Fibroblast of villous mesenchyme (primary cell): ENCODE measurements around the gene TOP2B. TPM values are rescaled to one million over a fixed set of nuclear protein-coding genes. Genes with fewer than 3 reads are reported as not detected.

ENCODE experiments used
- DNase-seq: peaks from one replicate; pipeline ENCODE4 v3.0.0-alpha.2; 2010; ENCODE audit warnings: low read depth
- H3K4me3 ChIP-seq: 2 replicates; pipeline ENCODE4 v1.5.1; 2011; ENCODE audit warnings: low read depth, mild to moderate bottlenecking, low read length
- total RNA-seq: library from RNA; depleted of rRNA; stranded (reverse); fragments of >200 nt; gene quantifications from 2 replicates; pipeline ENCODE4 v1.2.3, GENCODE V29; 2012
- TF ChIP-seq, protein P1 (sequence below): IDR thresholded peaks from 2 replicates; pipeline ENCODE4 v1.5.1; 2012; ENCODE audit warnings: low read depth, mild to moderate bottlenecking, low read length; ENCODE audit not compliant: insufficient read depth

The TOP2B gene, protein sequence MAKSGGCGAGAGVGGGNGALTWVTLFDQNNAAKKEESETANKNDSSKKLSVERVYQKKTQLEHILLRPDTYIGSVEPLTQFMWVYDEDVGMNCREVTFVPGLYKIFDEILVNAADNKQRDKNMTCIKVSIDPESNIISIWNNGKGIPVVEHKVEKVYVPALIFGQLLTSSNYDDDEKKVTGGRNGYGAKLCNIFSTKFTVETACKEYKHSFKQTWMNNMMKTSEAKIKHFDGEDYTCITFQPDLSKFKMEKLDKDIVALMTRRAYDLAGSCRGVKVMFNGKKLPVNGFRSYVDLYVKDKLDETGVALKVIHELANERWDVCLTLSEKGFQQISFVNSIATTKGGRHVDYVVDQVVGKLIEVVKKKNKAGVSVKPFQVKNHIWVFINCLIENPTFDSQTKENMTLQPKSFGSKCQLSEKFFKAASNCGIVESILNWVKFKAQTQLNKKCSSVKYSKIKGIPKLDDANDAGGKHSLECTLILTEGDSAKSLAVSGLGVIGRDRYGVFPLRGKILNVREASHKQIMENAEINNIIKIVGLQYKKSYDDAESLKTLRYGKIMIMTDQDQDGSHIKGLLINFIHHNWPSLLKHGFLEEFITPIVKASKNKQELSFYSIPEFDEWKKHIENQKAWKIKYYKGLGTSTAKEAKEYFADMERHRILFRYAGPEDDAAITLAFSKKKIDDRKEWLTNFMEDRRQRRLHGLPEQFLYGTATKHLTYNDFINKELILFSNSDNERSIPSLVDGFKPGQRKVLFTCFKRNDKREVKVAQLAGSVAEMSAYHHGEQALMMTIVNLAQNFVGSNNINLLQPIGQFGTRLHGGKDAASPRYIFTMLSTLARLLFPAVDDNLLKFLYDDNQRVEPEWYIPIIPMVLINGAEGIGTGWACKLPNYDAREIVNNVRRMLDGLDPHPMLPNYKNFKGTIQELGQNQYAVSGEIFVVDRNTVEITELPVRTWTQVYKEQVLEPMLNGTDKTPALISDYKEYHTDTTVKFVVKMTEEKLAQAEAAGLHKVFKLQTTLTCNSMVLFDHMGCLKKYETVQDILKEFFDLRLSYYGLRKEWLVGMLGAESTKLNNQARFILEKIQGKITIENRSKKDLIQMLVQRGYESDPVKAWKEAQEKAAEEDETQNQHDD (N-terminal part only)
- 86.7 and 88.5 TPM in 2 replicates for total RNA-seq

GRCh38 chr3:25664812-25665314 lies at the start of gene TOP2B:
TSS of gene TOP2B (minus strand) at chr3:25664907. CDS start at chr3:25664297, 610 bp downstream.
- peak within 1 kb of the TSS; percentile 80 for H3K4me3 ChIP-seq
- DNase-seq = peak; percentile 97
- TF ChIP-seq, protein P1, sequence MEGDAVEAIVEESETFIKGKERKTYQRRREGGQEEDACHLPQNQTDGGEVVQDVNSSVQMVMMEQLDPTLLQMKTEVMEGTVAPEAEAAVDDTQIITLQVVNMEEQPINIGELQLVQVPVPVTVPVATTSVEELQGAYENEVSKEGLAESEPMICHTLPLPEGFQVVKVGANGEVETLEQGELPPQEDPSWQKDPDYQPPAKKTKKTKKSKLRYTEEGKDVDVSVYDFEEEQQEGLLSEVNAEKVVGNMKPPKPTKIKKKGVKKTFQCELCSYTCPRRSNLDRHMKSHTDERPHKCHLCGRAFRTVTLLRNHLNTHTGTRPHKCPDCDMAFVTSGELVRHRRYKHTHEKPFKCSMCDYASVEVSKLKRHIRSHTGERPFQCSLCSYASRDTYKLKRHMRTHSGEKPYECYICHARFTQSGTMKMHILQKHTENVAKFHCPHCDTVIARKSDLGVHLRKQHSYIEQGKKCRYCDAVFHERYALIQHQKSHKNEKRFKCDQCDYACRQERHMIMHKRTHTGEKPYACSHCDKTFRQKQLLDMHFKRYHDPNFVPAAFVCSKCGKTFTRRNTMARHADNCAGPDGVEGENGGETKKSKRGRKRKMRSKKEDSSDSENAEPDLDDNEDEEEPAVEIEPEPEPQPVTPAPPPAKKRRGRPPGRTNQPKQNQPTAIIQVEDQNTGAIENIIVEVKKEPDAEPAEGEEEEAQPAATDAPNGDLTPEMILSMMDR = no peak

DNA sequence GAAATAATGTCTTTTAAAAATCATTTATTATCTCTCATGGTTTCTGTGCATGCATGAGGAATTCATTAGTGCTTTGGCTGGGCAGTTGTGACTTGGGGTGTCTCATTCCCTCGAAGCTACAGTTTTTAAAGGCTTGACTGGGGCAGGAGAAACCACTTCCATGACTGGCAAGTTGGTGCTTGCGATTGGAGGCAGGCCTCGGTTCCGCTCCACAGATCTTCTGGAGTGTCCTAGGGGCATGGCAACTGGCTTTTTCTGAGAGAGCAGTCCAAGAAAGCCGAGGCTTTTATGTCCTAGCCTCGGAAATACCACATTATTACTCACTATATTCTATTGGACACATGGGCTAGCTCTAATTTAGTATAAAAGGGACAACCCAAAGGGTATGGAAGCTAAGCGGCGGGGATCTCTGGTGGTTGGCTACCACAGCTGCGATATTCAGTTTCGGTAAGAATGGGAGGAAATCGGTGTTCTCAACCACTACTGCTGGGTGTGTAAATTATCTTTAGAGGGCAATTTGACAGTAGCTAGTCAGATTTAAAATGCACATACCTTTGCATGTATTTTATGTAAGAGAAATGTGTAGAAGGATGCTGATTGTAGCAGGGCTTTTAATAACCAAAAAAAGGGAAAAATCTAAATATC lies 48.8 kb upstream of the TOP2B start:
- no peak for DNase-seq
- H3K4me3 ChIP-seq = no peak overlapping the region
- TF ChIP-seq, protein P1 = no peak

GRCh38 chr3:25711090-25711489 lies 46.4 kb upstream of the TOP2B start:
- no peak overlapping the region for H3K4me3 ChIP-seq
- TF ChIP-seq, protein P1 = no peak
- no peak for DNase-seq

GRCh38 chr3:25708036-25708435 lies 43.3 kb upstream of the TOP2B start:
- no peak overlapping the region for H3K4me3 ChIP-seq
- no peak for DNase-seq
- TF ChIP-seq, protein P1 = no peak

DNA sequence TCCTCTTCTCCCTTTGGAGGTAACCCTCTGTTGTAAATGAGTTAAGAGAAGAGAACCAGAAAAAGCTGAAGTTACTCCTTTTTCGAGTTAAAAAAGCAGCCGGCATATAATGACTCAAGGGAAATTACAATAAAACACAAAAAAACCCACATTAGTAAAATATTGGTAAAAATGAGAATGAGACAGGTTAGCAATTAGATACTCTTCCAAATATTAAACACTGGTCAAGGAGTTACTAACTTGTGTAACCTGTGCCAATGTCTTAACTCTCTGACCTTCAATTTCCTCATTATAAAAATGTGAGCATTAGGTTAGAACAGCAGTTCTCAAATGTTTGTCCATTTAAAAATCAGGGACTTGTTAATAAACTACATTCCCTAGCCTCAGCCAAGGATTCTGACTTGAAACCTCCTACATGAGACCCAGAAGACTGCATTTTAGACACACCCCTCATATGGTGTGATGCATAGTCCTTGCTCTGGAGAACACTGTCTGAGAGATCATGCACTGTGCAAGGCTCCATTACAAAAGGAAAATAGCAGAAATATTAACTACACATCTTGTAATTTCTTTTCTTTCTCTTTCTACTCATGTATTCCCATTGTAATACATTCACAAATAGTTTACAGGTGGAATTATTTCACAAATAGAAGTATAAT lies 42.7 kb upstream of the TOP2B start:
- no peak for DNase-seq

More for the DNA sequence above, 42.7 kb upstream of the TOP2B start:
- H3K4me3 ChIP-seq = no peak overlapping the region
- TF ChIP-seq, protein P1 = no peak
